ENCODE measurements around the gene DIP2C. TPM values are rescaled to one million over a fixed set of nuclear protein-coding genes. Genes with fewer than 3 reads are reported as not detected.
"Not testable (repeated sequence)": the region's sequence is repeated elsewhere in the genome, so short reads cannot be mapped to it uniquely, and the experiment has no call there.

The DIP2C gene
- total RNA-seq, 1 experiment from 2014 or later = 11.4 TPM

DNA sequence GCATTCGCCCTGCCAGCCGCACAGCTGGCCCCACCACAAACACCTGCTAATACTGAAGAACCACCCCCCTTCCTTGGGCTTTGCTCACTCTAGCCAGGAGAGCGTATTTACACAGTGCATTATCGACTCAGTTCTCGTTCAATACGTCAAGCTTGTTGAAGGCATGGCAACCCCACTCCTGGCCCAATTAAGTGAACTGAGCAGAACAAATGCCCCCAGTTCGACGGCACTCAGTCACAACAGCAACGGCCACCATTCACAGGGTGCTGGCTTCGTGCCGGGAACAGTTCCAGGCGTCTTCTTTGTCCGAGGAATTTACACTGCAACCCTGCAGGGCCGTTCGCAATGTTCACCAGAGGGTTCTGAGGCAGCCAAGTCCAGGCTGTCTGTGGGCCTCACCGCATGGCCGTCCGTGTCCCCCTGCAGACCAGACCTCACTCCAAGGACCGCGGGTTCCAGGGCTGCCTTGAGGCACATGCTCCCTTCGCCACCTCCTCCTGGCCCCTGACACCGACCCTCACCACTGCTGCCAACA, 175.3 kb downstream of the DIP2C start:
- TF ChIP-seq, protein P1, sequence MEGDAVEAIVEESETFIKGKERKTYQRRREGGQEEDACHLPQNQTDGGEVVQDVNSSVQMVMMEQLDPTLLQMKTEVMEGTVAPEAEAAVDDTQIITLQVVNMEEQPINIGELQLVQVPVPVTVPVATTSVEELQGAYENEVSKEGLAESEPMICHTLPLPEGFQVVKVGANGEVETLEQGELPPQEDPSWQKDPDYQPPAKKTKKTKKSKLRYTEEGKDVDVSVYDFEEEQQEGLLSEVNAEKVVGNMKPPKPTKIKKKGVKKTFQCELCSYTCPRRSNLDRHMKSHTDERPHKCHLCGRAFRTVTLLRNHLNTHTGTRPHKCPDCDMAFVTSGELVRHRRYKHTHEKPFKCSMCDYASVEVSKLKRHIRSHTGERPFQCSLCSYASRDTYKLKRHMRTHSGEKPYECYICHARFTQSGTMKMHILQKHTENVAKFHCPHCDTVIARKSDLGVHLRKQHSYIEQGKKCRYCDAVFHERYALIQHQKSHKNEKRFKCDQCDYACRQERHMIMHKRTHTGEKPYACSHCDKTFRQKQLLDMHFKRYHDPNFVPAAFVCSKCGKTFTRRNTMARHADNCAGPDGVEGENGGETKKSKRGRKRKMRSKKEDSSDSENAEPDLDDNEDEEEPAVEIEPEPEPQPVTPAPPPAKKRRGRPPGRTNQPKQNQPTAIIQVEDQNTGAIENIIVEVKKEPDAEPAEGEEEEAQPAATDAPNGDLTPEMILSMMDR (IDR thresholded peaks at IDR 0.05; ENCODE audit: insufficient read depth in 1 of 2, low read depth in 1 of 2, low read length in 1 of 2, severe bottlenecking in 1 of 2, unreplicated experiment in 1 of 2) = no peak
- no peaks in the 10 kb centered on the region; the same call in 1 of the 2 replicates for H3K36me3 ChIP-seq (ENCODE audit: control insufficient read depth, insufficient read depth, low read length)
- no TSS peak for BruUV-seq (replicated peaks)
- Mint-ChIP-seq H3K4me1 (ENCODE audit: low read depth, unreplicated experiment) (peaks cover 19% of the 10 kb centered on the region), H3K36me3 (ENCODE audit: insufficient read depth, unreplicated experiment) (peaks cover 18% of the 10 kb centered on the region), H3K27ac (ENCODE audit: unreplicated experiment) (no peak overlapping the region), H3K27me3 (ENCODE audit: insufficient read depth, unreplicated experiment) (no peaks in the 10 kb centered on the region), H3K9me3 (ENCODE audit: unreplicated experiment) (no peaks in the 10 kb centered on the region), H3K4me3 (ENCODE audit: unreplicated experiment) (no peak overlapping the region)
- H3K4me1 ChIP-seq = peaks cover 9% of the 10 kb centered on the region
- intact Hi-C loops (cut with micrococcal nuclease; ENCODE audit: unreplicated experiment) = loop anchor here (5.0 kb wide), 1 partner anchor 73 kb away; no protein-coding TSS in a partner anchor
- peak in 1 of 2 experiments; percentile 33 for DNase-seq
- no peak overlapping the region for H3K4me3 ChIP-seq (ENCODE audit: low read depth, low read length)
- H3K9me3 ChIP-seq = no peaks in the 10 kb centered on the region
- ChIA-PET CTCF (no interaction called here), POLR2A (no interaction called here)
- H3K27me3 ChIP-seq (replicated peaks; ENCODE audit: control insufficient read depth, insufficient read depth, low read length) = no peaks in the 10 kb centered on the region

DNA sequence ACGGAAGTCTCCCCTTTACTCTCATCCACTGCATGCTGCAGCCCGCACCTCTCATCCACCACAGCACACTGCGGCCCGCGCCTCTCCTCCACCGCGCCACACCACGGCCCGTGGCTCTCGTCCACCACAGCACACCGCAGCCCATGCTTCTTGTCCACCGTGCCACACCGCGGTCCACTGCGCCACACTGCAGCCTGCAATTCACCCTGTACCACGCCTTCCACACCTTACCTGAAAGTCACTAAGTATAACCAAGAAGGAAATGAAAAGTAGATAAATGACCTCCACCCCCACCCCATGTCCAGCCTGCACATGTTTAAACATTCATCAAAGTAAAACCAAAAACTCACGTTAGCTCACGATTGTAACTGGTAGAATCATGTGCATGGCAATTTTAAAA, 176.1 kb downstream of the DIP2C start:
- Histone ChIP-seq H3K4me1 (peaks cover 9% of the 10 kb centered on the region), H3K36me3 (ENCODE audit: control insufficient read depth, insufficient read depth, low read length) (no peaks in the 10 kb centered on the region; the same call in 1 of the 2 replicates), H3K27me3 (replicated peaks; ENCODE audit: control insufficient read depth, insufficient read depth, low read length) (no peaks in the 10 kb centered on the region), H3K9me3 (no peaks in the 10 kb centered on the region), H3K4me3 (ENCODE audit: low read depth, low read length) (no peak overlapping the region)
- H3K36me3 Mint-ChIP-seq (ENCODE audit: insufficient read depth, unreplicated experiment) = peaks cover 18% of the 10 kb centered on the region
- H3K4me3 Mint-ChIP-seq (ENCODE audit: unreplicated experiment) = no peak overlapping the region
- no peaks in the 10 kb centered on the region for H3K27me3 Mint-ChIP-seq (ENCODE audit: insufficient read depth, unreplicated experiment)
- ChIA-PET CTCF (interaction anchor here (0.6 to 3.6 kb wide), 3 partner anchors 12 to 303 kb away, joined by 3 to 26 read pairs (median 4); no protein-coding TSS in a partner anchor), POLR2A (no interaction called here)
- H3K4me1 Mint-ChIP-seq (ENCODE audit: low read depth, unreplicated experiment) = peaks cover 19% of the 10 kb centered on the region
- TF ChIP-seq, protein P1 (IDR thresholded peaks at IDR 0.05; ENCODE audit: insufficient read depth in 1 of 2, low read depth in 1 of 2, low read length in 1 of 2, severe bottlenecking in 1 of 2, unreplicated experiment in 1 of 2) = no peak
- no peak overlapping the region for H3K27ac Mint-ChIP-seq (ENCODE audit: unreplicated experiment)
- no TSS peak for BruUV-seq (replicated peaks)
- H3K9me3 Mint-ChIP-seq (ENCODE audit: unreplicated experiment) = no peaks in the 10 kb centered on the region
- DNase-seq = peak in 1 of 2 experiments; percentile 8
- intact Hi-C loops (cut with micrococcal nuclease; ENCODE audit: unreplicated experiment) = loop anchor here (5.0 kb wide), 1 partner anchor 74 kb away; no protein-coding TSS in a partner anchor

DNA sequence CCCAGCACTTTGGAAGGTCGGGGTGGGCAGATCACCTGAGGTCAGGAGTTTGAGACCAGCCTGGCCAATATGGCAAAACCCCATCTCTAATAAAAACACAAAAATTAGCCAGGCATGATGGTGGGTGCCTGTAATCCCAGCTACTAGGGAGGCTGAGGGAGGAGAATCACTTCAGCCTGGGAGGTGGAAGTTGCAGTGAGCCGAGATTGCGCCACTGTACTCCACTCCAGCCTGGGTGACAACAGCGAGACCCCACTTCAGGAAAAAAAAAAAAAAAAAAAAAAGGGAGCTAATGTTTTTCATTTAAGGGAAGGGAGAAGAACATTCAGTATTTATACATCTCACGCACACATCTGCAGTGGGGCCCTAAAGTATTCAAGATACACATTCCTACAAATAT, 176.8 kb downstream of the DIP2C start:
- H3K4me3 Mint-ChIP-seq (ENCODE audit: unreplicated experiment); H3K27me3 Mint-ChIP-seq (ENCODE audit: insufficient read depth, unreplicated experiment); H3K4me1 ChIP-seq; H3K9me3 Mint-ChIP-seq (ENCODE audit: unreplicated experiment); H3K27me3 ChIP-seq (replicated peaks; ENCODE audit: control insufficient read depth, insufficient read depth, low read length); H3K36me3 ChIP-seq (ENCODE audit: control insufficient read depth, insufficient read depth, low read length); POLR2A ChIA-PET; BruUV-seq (replicated peaks); H3K4me3 ChIP-seq (ENCODE audit: low read depth, low read length); H3K27ac Mint-ChIP-seq (ENCODE audit: unreplicated experiment); H3K9me3 ChIP-seq: not testable (repeated sequence)
- intact Hi-C loops (cut with micrococcal nuclease; ENCODE audit: unreplicated experiment) = loop anchor here (5.0 kb wide), 1 partner anchor 75 kb away; no protein-coding TSS in a partner anchor
- peaks cover 19% of the 10 kb centered on the region for H3K4me1 Mint-ChIP-seq (ENCODE audit: low read depth, unreplicated experiment)
- peak in 1 of 2 experiments; percentile 9 for DNase-seq
- H3K36me3 Mint-ChIP-seq (ENCODE audit: insufficient read depth, unreplicated experiment) = peaks cover 18% of the 10 kb centered on the region
- CTCF ChIA-PET = interaction anchor here (0.6 to 3.6 kb wide), 4 partner anchors 11 to 303 kb away, joined by 3 to 26 read pairs (median 4); no protein-coding TSS in a partner anchor
